BLaER1 treated with 17β-estradiol and CSF1 and Interleukin-3, amounts not matched to agents 10 nM and 100 nM (cell line): Measurements from ENCODE around the gene TMEM163.
"Not testable (repeated sequence)": the region's sequence is repeated elsewhere in the genome, so short reads cannot be mapped to it uniquely, and the experiment has no call there.

Experiments used
- H3K27ac ChIP-seq, 11 experiments: shearing (Covaris generic); formaldehyde crosslinking; 2 replicates each; pipeline ENCODE4 v1.8.1; 2022
- H3K27me3 ChIP-seq, 11 experiments: shearing (Covaris generic); formaldehyde crosslinking; 2 replicates each; pipeline ENCODE4 v1.8.1; 2022
- H3K36me3 ChIP-seq, 11 experiments: shearing (Covaris generic); formaldehyde crosslinking; 2 replicates each; pipeline ENCODE4 v1.8.1; 2022
- H3K4me1 ChIP-seq, 10 experiments: shearing (Covaris generic); formaldehyde crosslinking; 2 replicates each; pipeline ENCODE4 v1.8.1; 2022
- H3K4me2 ChIP-seq, 11 experiments: shearing (Covaris generic); formaldehyde crosslinking; 2 replicates each; pipeline ENCODE4 v1.8.1; 2022
- H3K4me3 ChIP-seq, 10 experiments: shearing (Covaris generic); formaldehyde crosslinking; 2 replicates each; pipeline ENCODE4 v1.8.1; 2022
- H3K9ac ChIP-seq, 11 experiments: shearing (Covaris generic); formaldehyde crosslinking; 2 replicates each; pipeline ENCODE4 v1.8.1; 2022
- H3K9me3 ChIP-seq, 11 experiments: shearing (Covaris generic); formaldehyde crosslinking; replicated peaks in 1 of 11; 2 replicates each; pipeline ENCODE4 v1.8.1; 2022
- H4K20me1 ChIP-seq, 11 experiments: shearing (Covaris generic); formaldehyde crosslinking; 2 replicates each; pipeline ENCODE4 v1.8.1; 2022
- Cebpa-rat ChIP-seq, 11 experiments: shearing (Covaris generic); IDR thresholded peaks; 2 replicates each; pipeline ENCODE4 v1.8.1; 2022

The TMEM163 gene

GRCh38 chr2:134592377-134592776 is 126.4 kb downstream of the TMEM163 start:
- H3K27me3 ChIP-seq: no peaks in the 10 kb centered on the region
- no peak overlapping the region for H3K9ac ChIP-seq
- H3K9me3 ChIP-seq: peaks cover 23 to 41% (median 34%) of the 10 kb centered on the region in 11 experiments
- no peak for TF ChIP-seq Cebpa-rat (IDR thresholded peaks at IDR 0.05)
- H3K4me1 ChIP-seq: peaks cover 0 to under 1% (median 0%) of the 10 kb centered on the region in 10 experiments; a peak in 2 of 20 replicates
- peaks cover 0 to 10% (median 0%) of the 10 kb centered on the region in 11 experiments; a peak in 1 of 22 replicates for H3K36me3 ChIP-seq
- no peaks in the 10 kb centered on the region for H4K20me1 ChIP-seq
- no peak overlapping the region for H3K4me3 ChIP-seq
- no peak overlapping the region for H3K27ac ChIP-seq
- H3K4me2 ChIP-seq: no peak overlapping the region

- Histone ChIP-seq H3K9ac (no peak overlapping the region), H3K9me3 (peaks cover 23 to 41% (median 34%) of the 10 kb centered on the region in 11 experiments), H3K4me1 (peaks cover 1 to 9% (median 5%) of the 10 kb centered on the region in 10 experiments; a peak in 15 of 20 replicates), H3K27ac (no peak overlapping the region), H3K4me2 (no peak overlapping the region), H3K27me3 (no peaks in the 10 kb centered on the region), H3K36me3 (peaks cover 0 to 10% (median 0%) of the 10 kb centered on the region in 11 experiments; a peak in 1 of 22 replicates), H3K4me3 (no peak overlapping the region), H4K20me1 (no peaks in the 10 kb centered on the region)
- TF ChIP-seq Cebpa-rat (IDR thresholded peaks at IDR 0.05): no peak
Measured at GRCh38 chr2:134591526-134591925, 127.3 kb downstream of the TMEM163 start.

- Histone ChIP-seq H3K4me1 (peaks cover 3 to 14% (median 9%) of the 10 kb centered on the region in 10 experiments; a peak in 15 of 20 replicates), H3K9ac (no peak overlapping the region), H3K4me2 (no peak overlapping the region), H3K27me3 (no peaks in the 10 kb centered on the region), H4K20me1 (no peaks in the 10 kb centered on the region), H3K9me3 (peaks cover 23 to 41% (median 34%) of the 10 kb centered on the region in 11 experiments), H3K4me3 (no peak overlapping the region), H3K36me3 (peaks cover 0 to 10% (median 0%) of the 10 kb centered on the region in 11 experiments; a peak in 1 of 22 replicates), H3K27ac (no peak overlapping the region)
- TF ChIP-seq Cebpa-rat (IDR thresholded peaks at IDR 0.05): no peak
Measured at GRCh38 chr2:134590679-134591078, 128.1 kb downstream of the TMEM163 start.

GRCh38 chr2:134589171-134590083 is 129.4 kb downstream of the TMEM163 start:
- not testable (repeated sequence) for H4K20me1 ChIP-seq, H3K9ac ChIP-seq, H3K27ac ChIP-seq, H3K4me2 ChIP-seq, H3K4me3 ChIP-seq, H3K27me3 ChIP-seq, H3K36me3 ChIP-seq
- peaks cover 3 to 14% (median 9%) of the 10 kb centered on the region in 10 experiments; a peak in 15 of 20 replicates for H3K4me1 ChIP-seq
- peaks cover 23 to 41% (median 34%) of the 10 kb centered on the region in 11 experiments for H3K9me3 ChIP-seq

GRCh38 chr2:134588556-134588955 is 130.2 kb downstream of the TMEM163 start:
- no peaks in the 10 kb centered on the region for H3K27me3 ChIP-seq
- H3K4me2 ChIP-seq: no peak overlapping the region
- no peak overlapping the region for H3K4me3 ChIP-seq
- peaks cover 3 to 14% (median 9%) of the 10 kb centered on the region in 10 experiments; a peak in 15 of 20 replicates for H3K4me1 ChIP-seq
- no peak for TF ChIP-seq Cebpa-rat (IDR thresholded peaks at IDR 0.05)
- peaks cover 0 to 10% (median 0%) of the 10 kb centered on the region in 11 experiments; a peak in 1 of 22 replicates for H3K36me3 ChIP-seq
- H4K20me1 ChIP-seq: no peaks in the 10 kb centered on the region
- no peak overlapping the region for H3K27ac ChIP-seq
- H3K9ac ChIP-seq: no peak overlapping the region
- H3K9me3 ChIP-seq: peaks cover 23 to 41% (median 34%) of the 10 kb centered on the region in 11 experiments

- H3K4me3 ChIP-seq: no peak overlapping the region
- peak overlapping the region in 9 of 11 experiments; percentile 9 to 49 (median 31); a peak in 13 of 22 replicates for H3K4me2 ChIP-seq
- peaks cover 21 to 34% (median 27%) of the 10 kb centered on the region in 11 experiments for H3K9me3 ChIP-seq
- H3K4me1 ChIP-seq: peaks cover 6 to 16% (median 11%) of the 10 kb centered on the region in 10 experiments; a peak in 16 of 20 replicates
- no peak for TF ChIP-seq Cebpa-rat (IDR thresholded peaks at IDR 0.05)
- peak overlapping the region in 1 of 11 experiments; percentile 55; a peak in 2 of 22 replicates for H3K27ac ChIP-seq
- H3K27me3 ChIP-seq: no peaks in the 10 kb centered on the region
- peaks cover 0 to 10% (median 0%) of the 10 kb centered on the region in 11 experiments; a peak in 1 of 22 replicates for H3K36me3 ChIP-seq
- no peaks in the 10 kb centered on the region for H4K20me1 ChIP-seq
- H3K9ac ChIP-seq: no peak overlapping the region
Measured at GRCh38 chr2:134586326-134586965, 132.4 kb downstream of the TMEM163 start.

- Histone ChIP-seq H3K4me2 (no peak overlapping the region), H3K4me1 (peaks cover 6 to 17% (median 11%) of the 10 kb centered on the region in 10 experiments; a peak in 16 of 20 replicates), H3K27ac (no peak overlapping the region), H3K36me3 (no peaks in the 10 kb centered on the region), H3K9me3 (peaks cover 0 to 10% (median 4%) of the 10 kb centered on the region in 11 experiments; a peak in 11 of 22 replicates), H4K20me1 (no peaks in the 10 kb centered on the region), H3K9ac (no peak overlapping the region), H3K27me3 (no peaks in the 10 kb centered on the region), H3K4me3 (no peak overlapping the region)
- no peak for TF ChIP-seq Cebpa-rat (IDR thresholded peaks at IDR 0.05)
Measured at GRCh38 chr2:134583997-134584520, 134.7 kb downstream of the TMEM163 start.

GRCh38 chr2:134583462-134583861 is 135.3 kb downstream of the TMEM163 start:
- Histone ChIP-seq H3K36me3 (no peaks in the 10 kb centered on the region), H3K27me3 (no peaks in the 10 kb centered on the region), H3K9me3 (peaks cover 0 to 6% (median 0%) of the 10 kb centered on the region in 11 experiments; a peak in 3 of 22 replicates), H3K9ac (no peak overlapping the region), H3K4me2 (no peak overlapping the region), H3K27ac (no peak overlapping the region), H4K20me1 (no peaks in the 10 kb centered on the region), H3K4me3 (no peak overlapping the region), H3K4me1 (peaks cover 6 to 17% (median 11%) of the 10 kb centered on the region in 10 experiments; a peak in 16 of 20 replicates)
- no peak for TF ChIP-seq Cebpa-rat (IDR thresholded peaks at IDR 0.05)

GRCh38 chr2:134582547-134582899 is 136.3 kb downstream of the TMEM163 start:
- no peaks in the 10 kb centered on the region for H3K9me3 ChIP-seq
- no peak overlapping the region for H3K4me3 ChIP-seq
- TF ChIP-seq Cebpa-rat (IDR thresholded peaks at IDR 0.05): no peak
- no peaks in the 10 kb centered on the region for H3K27me3 ChIP-seq
- no peaks in the 10 kb centered on the region for H4K20me1 ChIP-seq
- peaks cover 6 to 17% (median 11%) of the 10 kb centered on the region in 10 experiments; a peak in 16 of 20 replicates for H3K4me1 ChIP-seq
- H3K36me3 ChIP-seq: no peaks in the 10 kb centered on the region
- H3K4me2 ChIP-seq: peak overlapping the region in 3 of 11 experiments; percentile 4 to 11 (median 11); a peak in 3 of 22 replicates
- no peak overlapping the region for H3K27ac ChIP-seq
- H3K9ac ChIP-seq: no peak overlapping the region
